Central memory CD4-positive, alpha-beta T cell (primary cell): ENCODE measurements around the gene KCNC1.

Source experiments
- DNase-seq: peaks from one replicate; pipeline ENCODE4 v3.0.0; 2022

KCNC1 gene

GRCh38 chr11:17760102-17761029 lies 25.8 kb downstream of the KCNC1 start:
- DNase-seq, result no peak

GRCh38 chr11:17762309-17762974 lies 27.9 kb downstream of the KCNC1 start:
- no peak for DNase-seq

GRCh38 chr11:17763244-17763643 lies 28.7 kb downstream of the KCNC1 start:
- no peak for DNase-seq

- DNase-seq, result no peak
Observed at GRCh38 chr11:17763703-17764102, 29.1 kb downstream of the KCNC1 start.

DNA sequence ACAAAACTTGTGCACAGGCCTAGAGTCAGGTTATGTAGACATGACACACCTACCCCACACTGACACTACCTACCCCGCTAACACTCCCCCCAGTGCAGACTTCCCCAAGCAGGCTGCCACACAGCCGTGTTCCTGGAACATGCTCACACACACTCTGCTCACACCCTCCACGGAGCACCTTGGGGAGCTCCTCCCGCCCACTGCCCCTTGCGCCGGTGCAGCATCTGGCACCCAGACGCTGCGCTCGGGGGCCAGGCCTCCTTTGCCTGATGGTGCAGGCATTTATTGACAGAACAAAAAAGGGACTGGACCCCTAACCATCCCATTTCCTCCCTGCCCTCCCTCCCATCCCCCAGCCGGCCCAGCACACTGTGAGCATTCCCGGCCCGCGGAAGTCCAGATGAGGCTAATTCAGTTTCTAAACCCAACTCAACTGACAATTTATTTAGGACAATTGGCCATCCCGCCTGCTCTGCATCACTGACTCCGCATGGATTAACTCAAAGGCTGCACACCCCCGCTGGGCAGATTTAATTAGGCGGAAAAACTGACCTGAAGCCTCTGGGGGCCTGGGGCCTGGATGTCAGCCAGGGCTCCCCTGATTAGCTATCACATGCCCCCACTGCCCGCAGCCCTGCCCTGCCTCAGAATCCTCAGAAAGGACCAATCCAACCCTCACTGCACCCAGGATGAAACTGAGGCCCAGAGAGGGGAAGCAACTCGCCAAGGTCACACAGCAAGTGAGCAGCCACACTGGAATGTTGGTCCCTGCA lies 30.1 kb downstream of the KCNC1 start:
- DNase-seq, result no peak

GRCh38 chr11:17765356-17766072 lies 30.9 kb downstream of the KCNC1 start:
- DNase-seq, result no peak

DNA sequence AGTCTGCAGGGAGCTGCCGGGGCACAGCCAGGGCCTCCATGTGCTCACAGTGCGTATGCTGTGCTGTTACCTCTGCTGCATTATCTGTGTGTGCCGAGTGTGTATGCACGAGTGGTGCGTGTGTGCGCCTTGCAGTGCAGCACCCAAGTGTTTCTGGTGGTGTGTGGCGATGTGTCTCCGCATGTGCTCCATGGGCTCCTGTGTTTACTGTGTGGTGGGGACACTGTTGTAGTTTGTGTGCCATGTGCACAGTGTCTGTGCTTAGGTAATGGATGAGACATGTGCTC lies 31.4 kb downstream of the KCNC1 start:
- no peak for DNase-seq

DNA sequence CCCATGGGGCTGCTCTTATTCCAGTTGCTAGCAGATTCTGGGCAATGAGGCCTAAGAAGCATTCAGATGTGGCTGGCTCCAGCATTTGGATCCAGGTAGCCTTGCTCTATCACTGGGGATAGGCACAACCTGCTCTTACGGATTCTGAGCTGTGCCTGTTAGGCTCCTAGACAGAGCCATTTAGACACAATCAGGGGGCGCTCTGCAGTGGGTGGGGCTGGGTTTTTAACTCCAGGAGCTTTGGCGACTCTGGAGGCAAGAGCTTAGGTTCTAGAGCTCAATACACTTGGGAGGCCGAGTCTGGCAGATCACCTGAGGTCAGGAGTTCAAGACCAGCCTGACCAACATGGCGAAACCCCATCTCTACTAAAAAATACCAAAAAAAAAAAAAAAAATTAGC lies 32.0 kb downstream of the KCNC1 start:
- DNase-seq, result no peak

DNA sequence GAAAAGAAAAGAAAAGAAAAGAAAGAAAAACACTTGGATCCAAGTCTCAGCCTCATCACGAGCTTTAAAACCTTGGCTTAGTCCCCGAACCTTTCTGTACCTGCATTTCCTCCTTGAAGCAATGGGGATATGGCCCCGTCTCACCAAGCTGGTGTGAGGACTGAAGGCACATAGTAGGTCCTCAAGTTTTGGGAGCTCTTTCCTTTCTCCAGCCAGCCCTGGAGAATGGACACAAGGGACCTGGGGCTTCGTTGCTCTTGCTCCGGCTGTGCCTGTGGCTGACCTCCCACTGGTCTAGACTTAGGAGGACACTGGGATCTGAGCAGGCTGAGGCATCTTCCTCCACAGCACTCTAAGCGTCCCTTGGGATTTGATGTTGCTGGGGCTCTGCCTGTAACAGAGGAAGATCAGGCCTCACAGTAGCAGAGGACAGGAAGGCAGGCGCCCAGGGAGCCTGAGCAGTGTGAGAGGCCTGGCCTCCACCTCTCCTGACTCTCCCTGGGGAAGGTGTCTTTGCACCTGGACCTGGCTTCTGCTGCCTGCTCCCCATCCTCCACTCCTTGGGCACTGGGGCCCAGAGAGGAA lies 32.8 kb downstream of the KCNC1 start:
- no peak for DNase-seq

DNA sequence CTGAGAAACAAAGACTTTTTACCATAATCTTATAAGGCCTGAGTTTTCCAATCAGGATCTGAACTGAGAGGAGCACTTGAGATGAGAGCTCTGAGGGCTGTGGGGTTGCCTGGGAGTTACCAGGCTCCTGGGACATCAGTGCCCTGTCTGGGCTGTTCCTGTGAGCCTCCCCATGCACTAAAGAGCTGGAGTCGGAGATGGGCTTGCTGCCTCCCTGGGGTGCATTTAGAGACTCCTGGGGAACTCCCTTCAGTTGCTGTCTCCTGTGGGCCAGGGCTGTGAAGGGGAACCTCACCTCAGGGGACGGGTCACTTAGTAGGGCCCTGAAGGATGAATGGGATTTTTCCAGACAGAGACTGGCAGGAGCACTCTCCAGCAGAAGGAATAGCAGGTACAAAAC lies 33.3 kb downstream of the KCNC1 start:
- DNase-seq, result no peak

DNA sequence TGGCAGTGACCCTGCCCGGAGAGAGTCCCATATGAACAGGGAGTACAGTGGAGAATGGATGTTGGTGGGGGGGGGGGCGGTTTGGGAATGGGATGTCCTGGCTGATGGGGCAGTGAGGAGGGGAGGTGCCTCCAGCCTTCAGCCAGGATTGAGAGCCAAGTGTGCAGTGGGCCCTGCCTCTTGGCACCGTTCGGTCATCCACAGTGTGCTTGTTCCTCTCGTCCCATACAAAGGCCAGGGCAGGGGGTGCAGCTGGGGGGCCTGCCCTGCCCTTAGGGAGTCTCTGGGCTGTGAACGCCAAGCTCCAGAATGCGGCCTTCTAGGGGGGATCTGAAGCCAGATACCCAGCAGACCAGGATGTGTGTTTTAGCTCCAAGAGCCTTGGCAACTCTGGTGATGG lies 34.0 kb downstream of the KCNC1 start:
- no peak for DNase-seq

GRCh38 chr11:17769218-17769617 lies 34.6 kb downstream of the KCNC1 start:
- no peak for DNase-seq

GRCh38 chr11:17770048-17770652 lies 35.6 kb downstream of the KCNC1 start:
- no peak for DNase-seq

DNA sequence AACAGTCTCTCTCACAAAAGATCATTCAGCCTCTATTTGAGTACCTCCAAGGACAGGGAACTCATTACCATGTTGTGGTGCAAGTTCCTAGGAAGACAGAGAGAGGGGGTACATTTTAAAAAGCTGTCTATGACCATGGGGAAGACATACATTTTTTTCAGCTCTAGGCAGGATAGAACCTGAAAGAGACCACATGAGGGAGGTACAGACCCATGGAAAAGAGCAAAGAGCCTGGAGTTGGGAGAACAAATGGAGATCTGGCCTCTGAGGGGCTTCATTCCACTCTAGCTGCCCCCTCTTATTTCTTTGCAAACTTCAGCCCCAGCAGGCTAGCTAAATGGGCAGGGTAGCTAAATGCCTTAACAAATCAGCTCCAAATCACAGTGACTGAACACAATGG lies 36.3 kb downstream of the KCNC1 start:
- DNase-seq, result no peak

DNA sequence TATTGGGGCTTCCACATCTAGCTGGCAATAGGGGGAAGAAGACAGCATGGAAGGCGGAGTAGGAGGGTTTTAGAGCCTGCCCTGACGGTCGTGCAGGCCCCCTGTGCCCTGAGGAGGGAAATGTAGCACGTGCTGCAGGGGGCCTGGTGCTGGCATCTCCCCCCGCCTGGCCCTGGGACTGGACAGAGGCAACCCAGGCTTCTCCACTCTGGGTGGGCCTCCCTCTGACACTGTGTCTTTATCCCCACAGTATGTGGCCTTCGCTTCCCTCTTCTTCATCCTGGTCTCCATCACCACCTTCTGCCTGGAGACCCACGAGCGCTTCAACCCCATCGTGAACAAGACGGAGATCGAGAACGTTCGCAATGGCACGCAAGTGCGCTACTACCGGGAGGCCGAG lies 36.8 kb downstream of the KCNC1 start:
- no peak for DNase-seq

DNA sequence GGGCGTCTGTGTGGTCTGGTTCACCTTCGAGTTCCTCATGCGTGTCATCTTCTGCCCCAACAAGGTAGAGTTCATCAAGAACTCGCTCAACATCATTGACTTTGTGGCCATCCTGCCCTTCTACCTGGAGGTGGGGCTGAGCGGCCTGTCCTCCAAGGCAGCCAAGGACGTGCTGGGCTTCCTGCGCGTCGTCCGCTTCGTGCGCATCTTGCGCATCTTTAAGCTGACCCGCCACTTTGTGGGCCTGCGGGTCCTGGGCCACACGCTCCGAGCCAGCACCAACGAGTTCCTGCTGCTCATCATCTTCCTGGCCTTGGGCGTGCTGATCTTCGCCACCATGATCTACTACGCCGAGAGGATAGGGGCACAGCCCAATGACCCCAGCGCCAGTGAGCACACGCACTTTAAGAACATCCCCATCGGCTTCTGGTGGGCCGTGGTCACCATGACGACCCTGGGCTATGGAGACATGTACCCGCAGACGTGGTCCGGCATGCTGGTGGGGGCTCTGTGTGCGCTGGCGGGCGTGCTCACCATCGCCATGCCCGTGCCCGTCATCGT lies 37.3 kb downstream of the KCNC1 start:
- no peak for DNase-seq

GRCh38 chr11:17772704-17773600 lies 38.4 kb downstream of the KCNC1 start:
- no peak for DNase-seq

GRCh38 chr11:17773674-17774073 lies 39.1 kb downstream of the KCNC1 start:
- DNase-seq, result no peak

DNA sequence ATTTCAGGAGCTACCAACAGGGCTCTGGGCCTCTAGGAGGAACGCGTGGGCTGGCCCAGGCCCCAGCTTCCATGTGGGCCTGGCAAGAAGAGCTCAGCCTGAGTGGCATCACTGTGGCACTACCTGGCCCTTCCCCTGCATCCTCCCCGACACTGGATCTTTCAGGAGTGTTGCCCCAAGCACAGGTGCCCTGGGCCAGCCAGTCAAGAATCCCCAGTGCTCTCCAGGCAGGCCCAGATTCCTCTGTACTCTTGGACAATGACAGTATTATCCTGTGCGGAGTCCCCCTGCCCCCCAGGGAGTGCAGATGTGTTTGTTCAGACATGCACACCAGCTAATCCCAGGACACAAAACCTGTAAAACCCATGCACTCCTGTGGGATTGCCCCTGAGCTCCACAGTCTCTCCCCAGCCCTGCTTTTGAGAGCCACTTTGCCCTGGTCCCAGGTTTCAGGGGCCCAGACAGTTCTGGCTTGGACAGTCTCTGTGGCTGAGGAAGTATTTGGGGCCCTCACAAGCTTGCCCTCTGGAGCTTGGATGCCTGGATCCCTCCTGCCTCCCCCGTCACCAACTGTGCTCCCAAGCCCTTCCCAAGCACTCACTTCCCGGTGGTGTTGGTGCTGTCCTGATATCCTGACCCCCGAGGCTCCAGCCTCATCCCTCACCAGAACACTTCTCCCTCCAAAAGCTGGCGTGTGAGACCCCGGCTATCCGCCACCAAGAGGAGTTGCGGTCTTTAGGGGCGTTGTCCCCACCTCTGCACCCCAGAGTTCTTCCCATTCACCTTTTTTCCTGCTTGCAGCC lies 39.9 kb downstream of the KCNC1 start:
- DNase-seq, result no peak

GRCh38 chr11:17775035-17775348 lies 40.4 kb downstream of the KCNC1 start:
- no peak for DNase-seq
